IPS-15b (cell line): ENCODE data around the gene ASXL3.

ENCODE experiments used
- H3K27me3 ChIP-seq: one replicate; pipeline ENCODE4 v1.6.1; 2013; ENCODE audit warnings: low read length; ENCODE audit not compliant: control insufficient read depth, insufficient read depth
- H3K36me3 ChIP-seq: one replicate; pipeline ENCODE4 v1.6.1; 2013; ENCODE audit warnings: low read length; ENCODE audit not compliant: control insufficient read depth, insufficient read depth
- H3K4me1 ChIP-seq: one replicate; pipeline ENCODE4 v1.6.1; 2013; ENCODE audit warnings: mild to moderate bottlenecking, low read length; ENCODE audit not compliant: control insufficient read depth, insufficient read depth
- H3K4me3 ChIP-seq: one replicate; pipeline ENCODE4 v1.5.1; 2013; ENCODE audit warnings: low read depth, low read length
- H3K9ac ChIP-seq: one replicate; pipeline ENCODE4 v1.6.1; 2013; ENCODE audit warnings: low read depth, mild to moderate bottlenecking, low read length
- H3K9me3 ChIP-seq: one replicate; pipeline ENCODE4 v1.6.1; 2013; ENCODE audit warnings: mild to moderate bottlenecking, low read length; ENCODE audit not compliant: control insufficient read depth, insufficient read depth

The ASXL3 gene

DNA sequence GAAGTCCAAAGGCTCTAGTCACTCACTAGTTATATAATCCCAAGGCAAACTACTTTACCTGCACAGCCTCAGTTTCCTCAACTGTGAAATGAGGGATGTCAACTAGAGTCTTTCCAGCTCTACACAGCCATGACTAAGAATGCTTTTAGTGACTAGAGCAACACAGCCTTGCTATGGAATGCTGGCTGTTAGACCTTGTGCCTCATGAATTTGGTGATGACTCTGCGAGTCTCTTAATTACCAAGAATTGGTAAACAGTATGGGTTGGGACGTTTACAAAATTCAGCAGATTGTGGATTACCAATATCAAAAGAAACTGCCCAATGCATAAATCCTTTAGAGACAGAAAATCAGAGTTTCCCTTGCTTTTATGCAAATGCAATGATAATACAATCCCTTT lies 163.7 kb downstream of the ASXL3 start:
- Histone ChIP-seq H3K9ac (no peak overlapping the region), H3K27me3 (no peaks in the 10 kb centered on the region), H3K4me3 (no peak overlapping the region), H3K9me3 (no peaks in the 10 kb centered on the region), H3K4me1 (no peaks in the 10 kb centered on the region), H3K36me3 (no peaks in the 10 kb centered on the region)

DNA sequence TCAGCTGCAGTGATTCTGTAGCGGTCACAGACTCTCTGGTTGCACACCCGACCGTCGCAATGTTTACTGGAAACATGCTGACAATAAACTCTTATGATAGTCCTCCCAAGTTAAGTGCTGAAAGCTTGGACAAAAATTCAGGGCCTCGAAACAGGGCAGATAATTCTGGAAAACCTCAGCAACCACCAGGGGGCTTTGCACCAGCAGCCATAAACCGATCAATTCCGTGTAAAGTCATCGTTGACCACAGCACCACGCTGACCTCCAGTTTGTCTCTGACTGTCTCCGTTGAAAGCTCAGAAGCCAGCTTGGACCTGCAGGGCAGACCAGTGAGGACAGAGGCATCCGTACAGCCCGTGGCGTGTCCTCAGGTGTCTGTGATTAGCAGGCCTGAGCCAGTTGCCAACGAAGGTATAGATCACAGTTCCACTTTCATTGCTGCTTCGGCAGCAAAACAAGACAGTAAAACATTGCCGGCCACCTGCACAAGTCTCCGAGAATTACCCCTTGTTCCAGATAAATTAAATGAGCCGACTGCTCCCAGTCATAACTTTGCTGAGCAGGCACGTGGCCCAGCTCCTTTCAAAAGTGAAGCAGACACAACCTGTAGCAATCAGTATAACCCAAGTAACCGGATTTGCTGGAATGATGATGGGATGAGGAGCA lies 166.1 kb downstream of the ASXL3 start:
- Histone ChIP-seq H3K36me3 (no peaks in the 10 kb centered on the region), H3K4me1 (no peaks in the 10 kb centered on the region), H3K9me3 (no peaks in the 10 kb centered on the region), H3K9ac (no peak overlapping the region), H3K4me3 (no peak overlapping the region), H3K27me3 (no peaks in the 10 kb centered on the region)

DNA sequence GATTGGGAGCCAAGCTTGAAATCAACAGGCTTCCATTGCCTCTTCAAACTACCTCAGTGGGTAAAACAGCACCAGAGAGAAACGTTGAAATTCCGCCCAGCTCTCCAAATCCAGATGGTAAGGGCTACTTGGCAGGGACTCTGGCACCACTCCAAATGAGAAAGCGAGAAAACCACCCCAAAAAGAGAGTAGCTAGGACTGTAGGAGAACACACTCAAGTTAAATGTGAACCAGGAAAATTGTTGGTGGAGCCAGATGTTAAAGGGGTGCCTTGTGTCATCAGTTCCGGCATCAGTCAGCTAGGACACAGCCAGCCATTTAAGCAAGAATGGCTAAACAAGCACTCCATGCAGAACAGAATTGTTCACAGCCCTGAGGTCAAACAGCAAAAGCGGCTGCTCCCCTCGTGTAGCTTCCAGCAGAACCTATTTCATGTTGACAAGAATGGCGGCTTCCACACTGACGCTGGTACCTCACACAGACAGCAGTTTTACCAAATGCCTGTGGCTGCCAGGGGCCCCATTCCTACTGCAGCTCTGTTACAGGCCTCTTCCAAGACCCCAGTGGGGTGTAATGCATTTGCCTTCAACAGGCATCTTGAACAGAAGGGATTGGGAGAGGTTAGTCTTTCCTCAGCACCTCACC lies 167.3 kb downstream of the ASXL3 start:
- Histone ChIP-seq H3K4me3 (no peak overlapping the region), H3K9me3 (no peaks in the 10 kb centered on the region), H3K36me3 (no peaks in the 10 kb centered on the region), H3K4me1 (peaks cover 3% of the 10 kb centered on the region), H3K27me3 (no peaks in the 10 kb centered on the region), H3K9ac (no peak overlapping the region)

DNA sequence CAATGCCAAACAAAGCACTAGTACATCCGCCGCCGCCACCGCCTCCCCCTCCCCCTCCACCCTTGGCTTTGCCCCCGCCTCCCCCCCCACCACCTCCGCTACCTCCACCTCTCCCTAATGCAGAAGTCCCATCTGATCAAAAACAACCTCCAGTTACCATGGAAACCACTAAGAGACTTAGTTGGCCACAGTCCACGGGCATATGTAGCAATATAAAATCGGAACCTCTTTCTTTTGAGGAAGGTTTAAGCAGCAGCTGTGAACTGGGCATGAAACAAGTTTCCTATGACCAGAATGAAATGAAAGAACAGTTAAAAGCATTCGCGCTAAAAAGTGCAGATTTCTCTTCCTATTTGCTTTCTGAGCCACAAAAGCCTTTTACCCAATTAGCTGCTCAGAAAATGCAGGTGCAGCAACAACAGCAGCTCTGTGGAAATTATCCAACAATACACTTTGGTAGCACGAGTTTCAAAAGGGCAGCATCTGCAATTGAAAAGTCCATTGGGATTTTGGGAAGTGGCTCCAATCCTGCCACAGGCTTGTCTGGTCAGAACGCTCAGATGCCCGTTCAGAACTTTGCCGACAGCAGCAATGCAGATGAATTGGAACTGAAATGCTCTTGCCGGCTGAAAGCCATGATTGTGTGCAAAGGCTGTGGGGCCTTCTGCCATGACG lies 168.0 kb downstream of the ASXL3 start:
- H3K4me1 ChIP-seq: peaks cover 3% of the 10 kb centered on the region
- H3K36me3 ChIP-seq: no peaks in the 10 kb centered on the region
- no peak overlapping the region for H3K4me3 ChIP-seq
- no peaks in the 10 kb centered on the region for H3K27me3 ChIP-seq
- no peaks in the 10 kb centered on the region for H3K9me3 ChIP-seq
- no peak overlapping the region for H3K9ac ChIP-seq

DNA sequence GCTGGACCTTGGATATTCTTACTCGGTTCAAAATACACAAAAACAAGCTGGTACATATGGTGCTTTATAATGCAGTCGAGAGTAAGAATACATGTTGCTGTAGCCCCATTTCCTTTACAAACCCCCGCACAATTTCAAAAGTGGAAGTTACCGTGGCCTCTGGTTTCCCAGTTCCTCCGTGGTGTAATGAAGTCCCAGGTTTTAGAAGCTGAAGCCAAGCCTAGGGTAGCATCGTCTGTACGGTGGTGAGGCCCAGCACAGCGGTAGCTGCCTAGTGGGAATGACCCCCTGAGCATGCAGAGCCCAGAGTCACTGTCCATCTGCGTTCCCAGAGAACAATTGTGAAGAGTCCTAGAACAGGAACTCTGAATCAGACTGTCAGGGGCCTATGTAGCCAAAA lies 171.8 kb downstream of the ASXL3 start:
- no peaks in the 10 kb centered on the region for H3K27me3 ChIP-seq
- H3K9ac ChIP-seq: no peak overlapping the region
- H3K36me3 ChIP-seq: no peaks in the 10 kb centered on the region
- H3K4me3 ChIP-seq: no peak overlapping the region
- H3K9me3 ChIP-seq: no peaks in the 10 kb centered on the region
- peaks cover 3% of the 10 kb centered on the region for H3K4me1 ChIP-seq

DNA sequence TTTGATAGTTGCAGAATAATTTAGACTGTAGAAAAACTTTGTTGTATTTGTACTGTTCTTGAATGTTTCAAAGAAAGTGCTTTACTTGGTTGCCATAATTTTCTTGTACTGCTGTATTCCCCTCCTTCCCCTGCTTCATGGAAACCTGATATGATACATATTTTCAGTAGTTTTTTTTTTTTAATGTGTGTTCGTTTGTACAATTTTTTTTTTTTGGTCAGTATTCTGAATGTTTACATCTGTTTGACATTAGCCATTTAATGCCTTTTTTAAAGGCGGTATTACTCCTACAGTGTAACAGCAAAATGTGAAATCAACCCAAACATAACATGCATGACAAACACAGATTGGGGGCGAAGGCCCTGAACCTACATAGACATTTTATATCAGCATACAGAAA lies 172.3 kb downstream of the ASXL3 start:
- H3K36me3 ChIP-seq: no peaks in the 10 kb centered on the region
- no peaks in the 10 kb centered on the region for H3K9me3 ChIP-seq
- H3K9ac ChIP-seq: no peak overlapping the region
- H3K27me3 ChIP-seq: no peaks in the 10 kb centered on the region
- peaks cover 3% of the 10 kb centered on the region for H3K4me1 ChIP-seq
- no peak overlapping the region for H3K4me3 ChIP-seq

DNA sequence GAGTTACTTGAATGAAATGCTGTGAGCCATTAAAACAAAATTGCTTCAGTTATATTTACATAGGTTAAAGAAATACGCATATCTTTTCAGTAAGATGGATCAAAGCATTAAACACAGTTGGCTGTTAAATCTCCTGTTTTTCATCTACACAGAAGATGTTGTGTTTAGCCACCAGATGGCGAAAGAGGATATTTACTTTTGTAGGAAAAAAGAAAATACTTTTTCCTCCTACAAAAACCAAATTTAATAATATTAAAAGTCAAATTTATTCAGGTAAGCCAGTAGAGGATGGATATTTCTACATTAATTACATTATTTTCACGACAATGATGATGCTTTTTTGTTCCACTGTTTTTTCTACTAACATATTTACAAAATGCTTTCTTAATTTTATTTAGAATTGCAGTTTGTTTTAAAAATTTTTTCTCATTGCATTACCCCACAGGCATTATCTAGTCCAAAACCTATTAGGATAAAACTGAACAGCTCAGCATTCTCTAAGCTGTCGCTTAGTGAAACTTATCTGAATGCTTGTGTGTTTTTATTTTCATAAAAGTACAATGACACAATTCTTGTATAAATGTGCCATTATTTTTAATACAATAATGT lies 173.7 kb downstream of the ASXL3 start:
- Histone ChIP-seq H3K27me3 (no peaks in the 10 kb centered on the region), H3K9ac (no peak overlapping the region), H3K4me3 (no peak overlapping the region)

DNA sequence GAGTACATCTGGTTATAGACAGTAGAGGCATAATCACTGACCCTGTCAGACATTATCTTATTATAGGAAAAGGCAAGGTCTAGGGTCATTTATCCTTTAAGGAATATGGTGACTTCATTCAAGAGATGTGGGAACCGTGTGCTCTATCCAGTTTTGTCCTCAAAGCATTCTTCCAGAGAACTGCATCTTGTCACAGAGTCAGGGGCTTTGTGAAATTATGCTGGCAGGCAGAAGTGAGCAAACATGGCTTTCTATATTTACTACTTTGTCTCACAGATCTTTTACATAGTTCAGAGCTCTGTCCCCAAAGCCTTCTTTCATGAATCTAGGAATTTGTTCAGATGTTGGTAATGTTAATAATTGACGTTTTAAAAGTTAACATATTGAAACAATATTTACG lies 177.4 kb downstream of the ASXL3 start:
- H3K4me1 ChIP-seq: no peaks in the 10 kb centered on the region
- H3K4me3 ChIP-seq: no peak overlapping the region
- H3K9ac ChIP-seq: no peak overlapping the region
- no peaks in the 10 kb centered on the region for H3K27me3 ChIP-seq
- H3K9me3 ChIP-seq: no peaks in the 10 kb centered on the region
- H3K36me3 ChIP-seq: no peaks in the 10 kb centered on the region

More for the DNA sequence above, 173.7 kb downstream of the ASXL3 start:
- Histone ChIP-seq H3K9me3 (no peaks in the 10 kb centered on the region), H3K4me1 (peaks cover 3% of the 10 kb centered on the region), H3K36me3 (no peaks in the 10 kb centered on the region)

DNA sequence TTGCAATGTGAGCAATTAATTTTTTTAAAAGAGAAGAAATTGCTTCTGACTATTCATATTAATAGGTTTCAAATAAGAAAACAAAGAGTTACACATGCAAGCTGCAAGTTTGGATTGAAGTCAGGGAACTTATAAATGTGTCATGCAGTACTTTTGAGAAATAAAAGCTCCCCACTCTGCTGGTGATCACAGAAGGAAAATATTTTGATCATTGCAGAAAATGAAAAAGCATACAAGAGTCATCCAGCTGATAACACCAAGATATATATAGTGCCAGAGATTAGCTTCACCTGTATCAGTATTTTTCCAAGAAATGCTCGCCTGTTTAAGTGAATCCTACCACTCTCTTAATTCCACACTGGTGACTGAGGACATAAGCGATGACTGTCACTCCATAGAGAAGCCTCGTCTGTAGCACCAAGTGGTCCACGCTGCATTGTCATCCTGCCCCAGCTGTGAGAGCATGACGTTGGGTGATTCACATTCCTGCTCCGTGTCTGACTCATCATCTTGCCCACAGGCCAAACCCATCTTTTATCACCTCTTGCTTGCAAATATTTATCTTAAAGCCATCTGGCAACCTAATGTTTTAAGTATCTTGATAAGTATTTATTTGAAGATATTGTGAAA lies 178.0 kb downstream of the ASXL3 start:
- Histone ChIP-seq H3K9me3 (no peaks in the 10 kb centered on the region), H3K4me3 (no peak overlapping the region), H3K4me1 (no peaks in the 10 kb centered on the region), H3K9ac (no peak overlapping the region), H3K27me3 (no peaks in the 10 kb centered on the region), H3K36me3 (no peaks in the 10 kb centered on the region)

DNA sequence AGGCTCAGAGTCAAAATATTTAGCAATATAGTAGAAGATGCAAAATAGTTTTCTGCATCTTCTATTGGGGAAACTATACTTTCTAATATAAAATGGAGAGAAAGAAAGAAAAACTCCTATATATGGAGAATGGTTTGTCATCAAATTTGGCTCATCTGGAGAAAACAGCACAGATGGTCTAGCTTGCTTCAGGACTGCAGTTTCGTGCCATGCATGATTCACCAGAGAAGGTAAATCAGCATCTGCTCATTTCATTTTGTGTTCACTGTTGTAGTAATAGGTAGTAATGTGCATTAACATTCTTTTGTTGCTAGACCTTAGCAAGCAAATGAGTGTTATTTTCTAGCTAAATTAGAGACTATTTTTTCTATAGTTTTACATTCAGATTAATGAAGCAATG lies 179.0 kb downstream of the ASXL3 start:
- Histone ChIP-seq H3K36me3 (no peaks in the 10 kb centered on the region), H3K9ac (no peak overlapping the region), H3K27me3 (no peaks in the 10 kb centered on the region), H3K4me3 (no peak overlapping the region), H3K9me3 (no peaks in the 10 kb centered on the region), H3K4me1 (no peaks in the 10 kb centered on the region)

DNA sequence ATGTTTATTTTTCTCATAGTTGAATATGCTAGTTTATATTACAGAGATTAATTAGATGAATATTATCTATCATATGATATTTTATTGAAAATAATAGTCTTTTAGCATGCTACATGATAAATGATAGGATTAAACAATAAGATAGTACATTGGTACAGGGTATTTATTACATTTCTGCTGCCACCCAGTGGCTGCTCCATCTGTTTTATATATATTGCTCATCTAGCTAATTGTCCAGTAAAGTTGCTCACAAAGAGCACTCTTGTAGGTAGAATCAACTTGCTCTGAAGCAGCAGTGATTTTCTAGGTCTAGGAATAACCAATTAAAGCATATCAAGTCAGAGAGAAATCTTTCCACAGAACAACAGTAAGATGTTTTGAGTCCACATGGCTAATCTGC lies 183.3 kb downstream of the ASXL3 start:
- Histone ChIP-seq H3K9me3 (no peaks in the 10 kb centered on the region), H3K27me3 (no peaks in the 10 kb centered on the region), H3K4me3 (no peak overlapping the region), H3K36me3 (no peaks in the 10 kb centered on the region), H3K9ac (no peak overlapping the region), H3K4me1 (no peaks in the 10 kb centered on the region)
